B cell (primary cell): ENCODE measurements around the gene NLRP5. TPM values are rescaled to one million over a fixed set of nuclear protein-coding genes. Genes with fewer than 3 reads are reported as not detected.

Experiments
- ATAC-seq: fragments of 200-7000 bp; cut with Tn5 transposase; one replicate; pipeline ENCODE4 v1.10.0; 2021; ENCODE audit warnings: low read depth, mild to moderate bottlenecking, moderate number of reproducible peaks, moderate library complexity
- CTCF ChIA-PET: fragments of 350-600 bp; sonication (Branson Sonifier 250); formaldehyde crosslinking; loops from one replicate; lab custom pipeline; 2021; ENCODE audit warnings: antibody characterized with exemption, inconsistent platforms; lab: Charles Lee
- POLR2A ChIA-PET: fragments of 350-600 bp; sonication (Branson Sonifier 250); formaldehyde crosslinking; loops from one replicate; lab custom pipeline; 2021; ENCODE audit warnings: antibody characterized with exemption; lab: Charles Lee
- DNase-seq: peaks from one replicate; pipeline ENCODE4 v3.0.0; 2013
- H2AFZ ChIP-seq: 2 replicates; pipeline ENCODE4 v1.6.1; 2012; ENCODE audit warnings: mild to moderate bottlenecking, low read depth, low read length; ENCODE audit not compliant: insufficient read depth, poor library complexity, severe bottlenecking
- H3K27ac ChIP-seq, 2 donors: 1 replicate in 1 of 2; 2 replicates in 1 of 2; pipeline ENCODE4 v1.5.1; 2012 to 2013; ENCODE audit warnings: low read length in 2 of 2, mild to moderate bottlenecking in 2 of 2, moderate library complexity in 1 of 2
- H3K27me3 ChIP-seq, 4 experiments: fragments of 200-600 bp in 1 of 4; sonication (generic) in 1 of 4; replicated peaks in 1 of 4; 1 replicate in 2 of 4; 2 replicates in 2 of 4; pipeline versions ENCODE4 v1.6.1 to v1.7.0; 2013 to 2016; ENCODE audit warnings: low read length in 3 of 4, mild to moderate bottlenecking in 2 of 4, mixed read lengths in 1 of 4, moderate library complexity in 1 of 4; ENCODE audit not compliant: insufficient read depth in 4 of 4, control insufficient read depth in 3 of 4; ENCODE audit errors: control extremely low read depth in 1 of 4
- H3K36me3 ChIP-seq, 2 experiments: replicated peaks in 1 of 2; 1 replicate in 1 of 2; 2 replicates in 1 of 2; pipeline versions ENCODE4 v1.6.1 to v1.7.1; 2013; ENCODE audit warnings: low read length in 1 of 2; ENCODE audit not compliant: insufficient read depth in 2 of 2, control insufficient read depth in 1 of 2; ENCODE audit errors: control extremely low read depth in 1 of 2, extremely low read depth in 1 of 2
- H3K4me1 ChIP-seq, 2 donors: fragments of 200-600 bp in 1 of 2; sonication (generic) in 1 of 2; 1 replicate in 1 of 2; 2 replicates in 1 of 2; pipeline versions ENCODE4 v1.5.1 to v1.6.1; 2013 to 2017; ENCODE audit warnings: low read length in 2 of 2; ENCODE audit not compliant: control insufficient read depth in 2 of 2, insufficient read depth in 2 of 2
- H3K4me2 ChIP-seq: replicated peaks from 2 replicates; pipeline ENCODE3; 2012; ENCODE audit warnings: mild to moderate bottlenecking, low read depth, low read length; ENCODE audit not compliant: poor library complexity, severe bottlenecking
- H3K4me3 ChIP-seq, 5 experiments: fragments of 200-600 bp in 1 of 5; sonication (generic) in 1 of 5; 1 replicate in 3 of 5; 2 replicates in 2 of 5; pipeline versions ENCODE4 v1.5.1 to v1.7.0; 2011 to 2016; ENCODE audit warnings: low read length in 4 of 5, mild to moderate bottlenecking in 4 of 5, low read depth in 2 of 5, control low read depth in 1 of 5, moderate library complexity in 1 of 5; ENCODE audit not compliant: insufficient read depth in 1 of 5; ENCODE audit errors: control extremely low read depth in 1 of 5, extremely low read depth in 1 of 5
- H3K79me2 ChIP-seq: fragments of 200-600 bp; sonication (generic); one replicate; pipeline ENCODE4 v1.6.0; 2016; ENCODE audit warnings: low read length; ENCODE audit not compliant: control insufficient read depth, insufficient read depth
- H3K9ac ChIP-seq: fragments of 200-600 bp; sonication (generic); 2 replicates; pipeline ENCODE4 v1.6.1; 2017; ENCODE audit warnings: mild to moderate bottlenecking, low read length, moderate library complexity
- H3K9me3 ChIP-seq, 3 donors: one replicate each; pipeline versions ENCODE4 v1.6.1 to v1.7.1; 2013; ENCODE audit warnings: low read length in 2 of 3; ENCODE audit not compliant: control insufficient read depth in 2 of 3, insufficient read depth in 1 of 3; ENCODE audit errors: control extremely low read depth in 1 of 3
- H4K20me1 ChIP-seq: 2 replicates; pipeline ENCODE4 v1.6.0; 2012; ENCODE audit warnings: mild to moderate bottlenecking, low read length; ENCODE audit not compliant: insufficient read depth, control insufficient read depth, poor library complexity, severe bottlenecking
- H3K27ac Mint-ChIP-seq: one replicate; pipeline ENCODE4 v1.8.0; 2021; ENCODE audit warnings: mixed read lengths
- H3K27me3 Mint-ChIP-seq: one replicate; pipeline ENCODE4 v1.8.0; 2021; ENCODE audit warnings: mixed read lengths
- H3K4me1 Mint-ChIP-seq: one replicate; pipeline ENCODE4 v1.8.0; 2021; ENCODE audit warnings: mixed read lengths
- H3K4me3 Mint-ChIP-seq: one replicate; pipeline ENCODE4 v1.8.0; 2021; ENCODE audit warnings: mixed read lengths
- H3K9me3 Mint-ChIP-seq: one replicate; pipeline ENCODE4 v1.8.0; 2022; ENCODE audit warnings: mixed read lengths; ENCODE audit not compliant: insufficient read depth
- CTCF ChIP-seq: fragments of 200-600 bp; IDR thresholded peaks from one replicate; pipeline ENCODE4 v1.8.0; 2022; ENCODE audit warnings: antibody characterized with exemption, mild to moderate bottlenecking
- EZH2 ChIP-seq: IDR thresholded peaks from 2 replicates; pipeline ENCODE4 v1.6.1; 2012; ENCODE audit warnings: borderline replicate concordance, low read depth, mild to moderate bottlenecking, moderate library complexity, low read length; ENCODE audit not compliant: insufficient read depth, poor library complexity, severe bottlenecking
- WGBS: methylation state at CpG from one replicate; pipeline ENCODE4 v1.1.5; 2013; ENCODE audit warnings: missing lambda C conversion rate; ENCODE audit not compliant: insufficient coverage; 5-methylcytosine and 5-hydroxymethylcytosine counted together
- intact Hi-C: fragments of 100-400 bp; cut with micrococcal nuclease; formaldehyde crosslinking; loops from one replicate; pipeline ENCODE4 v1.10.0; 2022
- polyA plus RNA-seq: library from polyadenylated mRNA; depleted of rRNA; stranded (reverse); fragments of >200 nt; gene quantifications from 2 replicates; pipeline ENCODE4 v1.2.3, GENCODE V29; 2012
- total RNA-seq, 2 donors: library from RNA; stranded (reverse); fragments of 120-200 nt in 1 of 2; gene quantifications; 1 replicate in 1 of 2; 2 replicates in 1 of 2; pipeline versions ENCODE4 v1.2.3 to v1.2.4, GENCODE V29; 2013 to 2022

The NLRP5 gene
- total and polyA plus RNA-seq, 2 donors (not counting 1 experiment from before 2014, with no cell fraction given): not detected

DNA sequence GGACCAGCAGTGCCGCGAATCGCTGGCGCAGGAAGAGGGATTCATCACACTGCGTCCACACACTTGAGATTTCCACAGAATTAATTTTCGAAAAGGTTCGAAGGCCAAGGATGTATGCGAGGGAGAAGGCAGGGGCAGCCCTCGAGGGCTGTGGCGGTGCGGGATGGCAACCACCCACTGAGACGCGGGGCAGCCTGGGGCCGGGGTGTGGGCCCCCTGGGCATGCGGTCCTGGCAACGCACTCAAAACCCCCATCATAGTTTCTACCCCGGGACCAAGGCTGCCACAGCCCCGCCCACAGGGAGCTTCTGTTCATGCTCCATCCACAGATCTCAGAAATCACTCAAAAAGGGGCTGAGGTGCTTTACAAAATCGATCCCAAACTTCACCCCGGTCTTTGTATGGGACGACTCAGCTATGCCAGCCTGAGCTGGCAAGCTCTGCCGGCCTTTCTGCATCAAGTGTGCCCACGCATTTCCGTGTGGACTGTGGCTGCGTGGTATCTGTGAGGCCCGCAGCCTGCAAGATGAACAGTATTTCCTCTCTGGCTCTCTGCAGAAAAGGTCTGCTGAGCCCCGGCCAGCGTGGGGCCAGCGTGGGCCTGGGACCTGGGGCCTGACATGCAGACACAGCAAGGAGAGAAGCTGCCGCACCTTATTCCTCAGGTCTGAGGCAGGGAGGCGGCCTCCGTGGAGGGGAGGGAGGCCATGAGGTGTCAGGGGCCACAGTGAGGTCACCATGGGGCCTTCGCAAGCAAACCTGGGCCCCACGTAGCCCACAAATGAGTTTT is 115.4 kb downstream of the NLRP5 start:
- Histone ChIP-seq H3K4me2 (no peak overlapping the region), H3K4me3 (no peak overlapping the region), H4K20me1 (peaks cover 89% of the 10 kb centered on the region), H3K9me3 (no peaks in the 10 kb centered on the region), H3K27me3 (no peaks in the 10 kb centered on the region), H3K4me1 (peaks cover 14 to 21% of the 10 kb centered on the region in 2 donors), H3K79me2 (peaks cover 81% of the 10 kb centered on the region), H3K9ac (no peak overlapping the region), H2AFZ (no peak overlapping the region), H3K36me3 (peaks cover 0 to 49% of the 10 kb centered on the region in 2 experiments), H3K27ac (peak overlapping the region in 1 of 2 donors; percentile 54)
- intact Hi-C loops: no loop called here
- DNase-seq: no peak
- Mint-ChIP-seq H3K27ac (no peak overlapping the region), H3K27me3 (no peaks in the 10 kb centered on the region), H3K4me3 (no peak overlapping the region), H3K4me1 (peaks cover 29% of the 10 kb centered on the region), H3K9me3 (no peaks in the 10 kb centered on the region)
- WGBS: 88% methylated on average over 30 of the region's 34 CpGs
- TF ChIP-seq EZH2: no peak
- TF ChIP-seq CTCF: no peak
- ATAC-seq: no peak
- ChIA-PET POLR2A (no interaction called here), CTCF (interaction anchor here (1.0 to 1.3 kb wide), 3 partner anchors 23 to 70 kb away, joined by 3 to 5 read pairs (median 3); no protein-coding TSS in a partner anchor)

DNA sequence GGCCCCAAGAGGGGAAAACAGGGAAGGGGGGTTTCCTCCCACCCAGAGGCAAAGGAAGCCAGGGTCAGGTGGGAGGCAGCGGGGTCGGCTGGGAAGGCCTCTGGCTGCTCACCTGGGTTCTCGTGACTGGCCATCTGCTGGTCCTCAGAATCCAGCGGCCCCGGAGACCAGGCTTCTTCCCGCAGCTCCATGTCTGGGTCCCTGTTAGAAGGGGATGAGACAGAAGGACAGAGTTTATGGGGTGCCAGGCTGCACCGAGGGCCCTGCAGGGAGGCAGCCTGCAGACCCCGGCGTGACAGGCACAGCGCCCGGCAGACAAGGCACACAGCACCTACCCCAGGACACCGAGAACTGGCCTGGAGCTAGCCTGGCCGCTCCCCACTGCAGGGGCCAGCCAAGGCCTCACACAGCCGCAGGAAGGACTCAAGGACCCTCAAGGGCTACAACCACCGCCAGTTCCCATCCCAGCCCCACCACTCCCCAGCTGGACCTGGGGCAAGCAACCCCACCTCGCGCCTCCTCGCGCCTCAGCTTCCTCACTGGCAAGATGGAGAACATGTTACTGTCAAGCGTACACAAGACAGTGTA is 116.5 kb downstream of the NLRP5 start:
- peaks cover 0 to 40% of the 10 kb centered on the region in 2 experiments for H3K36me3 ChIP-seq
- no peak overlapping the region for H3K27ac Mint-ChIP-seq
- H3K9me3 Mint-ChIP-seq: no peaks in the 10 kb centered on the region
- H3K27ac ChIP-seq: peak overlapping the region in 1 of 2 donors; percentile 54
- no peak overlapping the region for H3K4me2 ChIP-seq
- H3K4me1 Mint-ChIP-seq: peaks cover 37% of the 10 kb centered on the region
- no peak for TF ChIP-seq EZH2
- TF ChIP-seq CTCF: no peak
- CTCF ChIA-PET: interaction anchor here (1.1 to 1.4 kb wide), 3 partner anchors 8 to 69 kb away, joined by 4 to 5 read pairs (median 5); partner anchors contain the start of gene ZNF444
- no peak overlapping the region for H3K4me3 Mint-ChIP-seq
- H3K4me3 ChIP-seq: no peak overlapping the region
- H3K27me3 ChIP-seq: no peaks in the 10 kb centered on the region
- H3K9ac ChIP-seq: no peak overlapping the region
- no peaks in the 10 kb centered on the region for H3K9me3 ChIP-seq
- H4K20me1 ChIP-seq: peaks cover 91% of the 10 kb centered on the region
- H2AFZ ChIP-seq: no peak overlapping the region
- DNase-seq (no peak), ATAC-seq (no peak)
- peaks cover 86% of the 10 kb centered on the region for H3K79me2 ChIP-seq
- H3K27me3 Mint-ChIP-seq: no peaks in the 10 kb centered on the region
- POLR2A ChIA-PET: no interaction called here
- H3K4me1 ChIP-seq: peaks cover 18 to 21% of the 10 kb centered on the region in 2 donors
- WGBS: 72% methylated on average over 20 of the region's 20 CpGs
- intact Hi-C loops: no loop called here
